DND-41 (cell line): ENCODE measurements around the gene TRPC4AP.

Experiments
- ATAC-seq: fragments of 200-7000 bp; cut with Tn5 transposase; 3 replicates; pipeline ENCODE4 v1.9.1; 2021; ENCODE audit warnings: low read depth; ENCODE audit not compliant: insufficient read depth
- DNase-seq: peaks from one replicate; pipeline ENCODE4 v3.0.0-alpha.2; 2020
- H2AFZ ChIP-seq: 2 replicates; pipeline ENCODE4 v1.6.0; 2012; ENCODE audit warnings: low read depth, low read length
- H3K27ac ChIP-seq: 2 replicates; pipeline ENCODE4 v1.5.1; 2012; ENCODE audit warnings: low read length, inconsistent platforms
- H3K27me3 ChIP-seq: fragments of 200-600 bp; sonication (generic); 2 replicates; pipeline ENCODE4 v1.6.0; 2012; ENCODE audit warnings: low read length, mild to moderate bottlenecking, inconsistent platforms; ENCODE audit not compliant: insufficient read depth, poor library complexity
- H3K36me3 ChIP-seq: 2 replicates; pipeline ENCODE4 v1.5.1; 2012; ENCODE audit warnings: low read length, inconsistent platforms; ENCODE audit not compliant: insufficient read depth
- H3K4me1 ChIP-seq: 2 replicates; pipeline ENCODE4 v1.5.1; 2012; ENCODE audit warnings: mild to moderate bottlenecking, low read length; ENCODE audit not compliant: insufficient read depth
- H3K4me2 ChIP-seq: 2 replicates; pipeline ENCODE4 v1.6.0; 2012; ENCODE audit warnings: mild to moderate bottlenecking, moderate library complexity, low read length, inconsistent platforms; ENCODE audit not compliant: insufficient read depth
- H3K4me3 ChIP-seq, 2 experiments: fragments of 200-600 bp in 1 of 2; shearing (Covaris generic) in 1 of 2; 2 replicates each; pipeline ENCODE4 v1.5.1; 2012 to 2016; ENCODE audit warnings: inconsistent platforms in 2 of 2, low read length in 2 of 2, mild to moderate bottlenecking in 2 of 2, low read depth in 1 of 2, moderate library complexity in 1 of 2
- H3K79me2 ChIP-seq: 2 replicates; pipeline ENCODE4 v1.6.0; 2012; ENCODE audit warnings: low read length, inconsistent platforms; ENCODE audit not compliant: insufficient read depth
- H3K9ac ChIP-seq: 2 replicates; pipeline ENCODE4 v1.6.0; 2012; ENCODE audit warnings: low read depth, mild to moderate bottlenecking, inconsistent platforms, low read length, moderate library complexity
- H3K9me3 ChIP-seq: 2 replicates; pipeline ENCODE4 v1.5.1; 2012; ENCODE audit warnings: low read length, moderate library complexity, mild to moderate bottlenecking, inconsistent platforms; ENCODE audit not compliant: insufficient read depth, severe bottlenecking
- H4K20me1 ChIP-seq: 2 replicates; pipeline ENCODE4 v1.6.0; 2012; ENCODE audit warnings: low read length; ENCODE audit not compliant: insufficient read depth
- CTCF ChIP-seq: IDR thresholded peaks from 2 replicates; pipeline ENCODE4 v1.5.1; 2012; ENCODE audit warnings: borderline replicate concordance, low read length, moderate library complexity, mild to moderate bottlenecking; ENCODE audit not compliant: poor library complexity, severe bottlenecking; ENCODE audit errors: extremely low read depth
- EZH2 ChIP-seq: IDR thresholded peaks from 3 replicates; pipeline ENCODE4 v1.6.1; 2012; ENCODE audit warnings: borderline replicate concordance, low read depth, mild to moderate bottlenecking, moderate library complexity, low read length, inconsistent platforms; ENCODE audit not compliant: severe bottlenecking

The TRPC4AP gene

GRCh38 chr20:34988191-34988540 is 104.4 kb downstream of the TRPC4AP start:
- no peak for ATAC-seq
- Histone ChIP-seq H3K27ac (no peak overlapping the region), H3K4me2 (no peak overlapping the region), H3K4me1 (no peaks in the 10 kb centered on the region), H3K4me3 (no peak overlapping the region), H3K27me3 (no peaks in the 10 kb centered on the region), H3K9me3 (no peaks in the 10 kb centered on the region), H2AFZ (no peak overlapping the region), H3K79me2 (no peaks in the 10 kb centered on the region), H3K36me3 (peaks cover 4% of the 10 kb centered on the region), H3K9ac (no peak overlapping the region), H4K20me1 (peaks cover 10% of the 10 kb centered on the region; the same call in 1 of the 2 replicates)
- TF ChIP-seq EZH2 (no peak), CTCF (no peak)
- DNase-seq: no peak

GRCh38 chr20:34987288-34988190 is 105.1 kb downstream of the TRPC4AP start:
- Histone ChIP-seq H3K9me3 (no peaks in the 10 kb centered on the region), H3K4me1 (no peaks in the 10 kb centered on the region), H2AFZ (no peak overlapping the region), H3K27ac (no peak overlapping the region), H3K36me3 (no peaks in the 10 kb centered on the region), H3K4me3 (no peak overlapping the region), H4K20me1 (peaks cover 5% of the 10 kb centered on the region; the same call in 1 of the 2 replicates), H3K4me2 (no peak overlapping the region), H3K27me3 (no peaks in the 10 kb centered on the region), H3K79me2 (no peaks in the 10 kb centered on the region), H3K9ac (no peak overlapping the region)
- TF ChIP-seq EZH2 (no peak), CTCF (no peak)
- no peak for DNase-seq
- ATAC-seq: peak; percentile 27; the same call in 1 of the 3 replicates

GRCh38 chr20:34986311-34987287 is 106.0 kb downstream of the TRPC4AP start:
- H3K27ac ChIP-seq: no peak overlapping the region
- H3K9ac ChIP-seq: no peak overlapping the region
- no peaks in the 10 kb centered on the region for H3K27me3 ChIP-seq
- H3K36me3 ChIP-seq: no peaks in the 10 kb centered on the region
- ATAC-seq (0 out of 3 replicates have a peak, but pooled peaks have one; percentile 2), DNase-seq (no peak)
- no peaks in the 10 kb centered on the region for H3K79me2 ChIP-seq
- H3K4me1 ChIP-seq: no peaks in the 10 kb centered on the region
- H4K20me1 ChIP-seq: peaks cover 5% of the 10 kb centered on the region; the same call in 1 of the 2 replicates
- H3K4me3 ChIP-seq: no peak overlapping the region
- no peaks in the 10 kb centered on the region for H3K9me3 ChIP-seq
- H2AFZ ChIP-seq: no peak overlapping the region
- TF ChIP-seq EZH2 (no peak), CTCF (no peak)
- H3K4me2 ChIP-seq: no peak overlapping the region
